ENCODE results near the gene COX20.

Gene COX20, protein sequence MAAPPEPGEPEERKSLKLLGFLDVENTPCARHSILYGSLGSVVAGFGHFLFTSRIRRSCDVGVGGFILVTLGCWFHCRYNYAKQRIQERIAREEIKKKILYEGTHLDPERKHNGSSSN

GRCh38 chr1:244835276-244836134, at the start of gene COX20:
Gene COX20, plus strand, starts transcription at chr1:244835658. Its CDS starts 57 bp downstream, at chr1:244835715.
- TF ChIP-seq, protein P1, sequence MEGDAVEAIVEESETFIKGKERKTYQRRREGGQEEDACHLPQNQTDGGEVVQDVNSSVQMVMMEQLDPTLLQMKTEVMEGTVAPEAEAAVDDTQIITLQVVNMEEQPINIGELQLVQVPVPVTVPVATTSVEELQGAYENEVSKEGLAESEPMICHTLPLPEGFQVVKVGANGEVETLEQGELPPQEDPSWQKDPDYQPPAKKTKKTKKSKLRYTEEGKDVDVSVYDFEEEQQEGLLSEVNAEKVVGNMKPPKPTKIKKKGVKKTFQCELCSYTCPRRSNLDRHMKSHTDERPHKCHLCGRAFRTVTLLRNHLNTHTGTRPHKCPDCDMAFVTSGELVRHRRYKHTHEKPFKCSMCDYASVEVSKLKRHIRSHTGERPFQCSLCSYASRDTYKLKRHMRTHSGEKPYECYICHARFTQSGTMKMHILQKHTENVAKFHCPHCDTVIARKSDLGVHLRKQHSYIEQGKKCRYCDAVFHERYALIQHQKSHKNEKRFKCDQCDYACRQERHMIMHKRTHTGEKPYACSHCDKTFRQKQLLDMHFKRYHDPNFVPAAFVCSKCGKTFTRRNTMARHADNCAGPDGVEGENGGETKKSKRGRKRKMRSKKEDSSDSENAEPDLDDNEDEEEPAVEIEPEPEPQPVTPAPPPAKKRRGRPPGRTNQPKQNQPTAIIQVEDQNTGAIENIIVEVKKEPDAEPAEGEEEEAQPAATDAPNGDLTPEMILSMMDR (IDR thresholded peaks at IDR 0.05; ENCODE audit: low read depth, low read length, missing control alignments), result no peak
- H3K4me3 ChIP-seq (ENCODE audit: low read depth, low read length), result peak within 1 kb of the TSS; percentile 63
- in situ Hi-C loops (cut with HindIII; ENCODE audit: low sequenced_read_pairs), result no loop called here
- DNase-seq (ENCODE audit: low read depth), result peak; percentile 73

DNA sequence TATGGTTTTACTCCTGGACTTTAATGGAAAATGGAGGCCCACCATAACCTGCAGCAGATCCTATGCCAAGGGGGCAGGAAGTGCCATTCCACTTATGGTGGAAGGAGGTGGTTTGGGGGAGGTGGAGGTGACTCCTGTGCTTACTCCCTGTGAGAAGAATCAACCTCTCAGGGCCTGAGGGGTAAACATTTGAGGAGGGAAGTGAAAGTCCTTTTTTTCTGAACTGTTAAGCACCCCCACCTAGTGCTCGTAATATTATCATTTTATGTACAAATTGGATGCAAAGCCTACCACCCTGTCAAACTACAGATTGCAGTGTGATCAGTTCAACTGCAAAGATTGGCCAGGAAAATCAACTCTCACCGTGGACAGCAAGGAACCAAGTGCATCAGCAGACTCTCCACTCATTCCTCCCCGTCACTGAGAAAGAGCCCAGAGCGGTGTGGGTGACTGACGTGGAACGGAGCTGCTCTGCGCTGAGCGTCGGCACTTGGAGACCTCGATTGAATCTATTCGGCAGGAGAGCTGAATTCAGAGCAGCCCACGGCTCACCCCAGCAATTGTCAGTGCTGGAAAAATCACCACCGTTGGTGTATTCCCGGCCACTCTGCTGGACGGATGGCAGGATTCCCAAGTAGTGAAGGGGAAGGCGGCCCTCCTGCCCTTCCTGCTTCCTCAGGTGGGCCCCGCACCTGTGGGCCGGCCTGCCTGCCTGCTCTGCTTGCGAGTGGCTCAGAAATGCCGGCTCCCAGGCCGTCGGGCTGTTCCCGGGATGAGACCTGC, 46.8 kb upstream of the COX20 start:
- DNase-seq (ENCODE audit: low read depth), result no peak
- no peak overlapping the region for H3K4me3 ChIP-seq (ENCODE audit: low read depth, low read length)
- in situ Hi-C loops (cut with HindIII; ENCODE audit: low sequenced_read_pairs), result no loop called here
- TF ChIP-seq, protein P1 (IDR thresholded peaks at IDR 0.05; ENCODE audit: low read depth, low read length, missing control alignments), result no peak

DNA sequence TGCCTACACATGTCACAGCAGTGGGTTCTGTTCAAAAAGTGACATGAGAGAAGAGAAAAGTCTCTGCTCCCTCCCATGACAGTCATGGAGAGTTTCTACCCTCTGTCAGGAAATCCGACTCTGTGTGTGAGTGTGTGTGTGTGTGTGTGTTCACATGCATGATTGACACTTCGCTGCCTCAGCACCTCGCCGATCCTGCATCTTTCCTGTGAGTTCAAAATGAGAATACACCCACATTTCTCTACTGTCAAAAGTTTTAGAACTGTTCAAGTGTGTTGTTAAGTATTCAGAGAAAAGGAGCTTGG, 46.2 kb upstream of the COX20 start:
- in situ Hi-C loops (cut with HindIII; ENCODE audit: low sequenced_read_pairs), result no loop called here
- DNase-seq (ENCODE audit: low read depth), result no peak

GRCh38 chr1:244789731-244790130, 45.7 kb upstream of the COX20 start:
- TF ChIP-seq, protein P1 (IDR thresholded peaks at IDR 0.05; ENCODE audit: low read depth, low read length, missing control alignments), result no peak
- H3K4me3 ChIP-seq (ENCODE audit: low read depth, low read length), result no peak overlapping the region
- DNase-seq (ENCODE audit: low read depth), result no peak
- in situ Hi-C loops (cut with HindIII; ENCODE audit: low sequenced_read_pairs), result no loop called here

More for the DNA sequence above, 46.2 kb upstream of the COX20 start:
- H3K4me3 ChIP-seq (ENCODE audit: low read depth, low read length), result no peak overlapping the region
- TF ChIP-seq, protein P1 (IDR thresholded peaks at IDR 0.05; ENCODE audit: low read depth, low read length, missing control alignments), result no peak

GRCh38 chr1:244791061-244791460, 44.4 kb upstream of the COX20 start:
- TF ChIP-seq, protein P1 (IDR thresholded peaks at IDR 0.05; ENCODE audit: low read depth, low read length, missing control alignments), result no peak
- in situ Hi-C loops (cut with HindIII; ENCODE audit: low sequenced_read_pairs), result no loop called here
- DNase-seq (ENCODE audit: low read depth), result no peak
- no peak overlapping the region for H3K4me3 ChIP-seq (ENCODE audit: low read depth, low read length)

DNA sequence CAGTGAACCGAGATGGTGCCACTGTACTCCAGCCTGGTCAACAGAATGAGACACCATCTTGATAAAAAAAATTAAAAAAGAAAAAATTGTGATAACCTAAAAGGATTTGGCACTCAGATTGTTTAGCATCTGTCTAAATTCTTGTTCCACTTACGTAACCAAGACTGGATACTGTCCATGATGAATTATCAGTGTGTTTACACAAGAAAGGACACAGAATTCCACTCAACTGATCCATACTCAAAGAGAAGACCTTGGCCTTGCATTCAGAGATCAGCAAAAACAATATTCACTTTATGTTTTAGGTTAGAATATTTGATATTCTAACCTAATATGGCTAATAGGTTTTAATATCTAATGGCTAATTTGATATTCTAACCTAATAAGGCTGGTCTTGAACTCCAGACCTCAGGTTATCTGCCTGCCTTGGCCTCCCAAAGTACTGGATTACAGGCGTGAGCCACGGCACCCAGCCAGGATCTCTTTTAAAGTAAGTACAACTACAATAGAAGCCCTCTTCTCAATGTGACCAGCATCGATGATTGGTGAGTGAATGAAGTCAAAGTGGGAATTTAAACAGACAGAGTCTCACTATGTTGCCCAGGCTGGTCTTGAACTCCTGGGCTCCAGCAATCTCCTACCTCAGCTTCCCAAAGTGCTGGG, 43.1 kb upstream of the COX20 start:
- TF ChIP-seq, protein P1 (IDR thresholded peaks at IDR 0.05; ENCODE audit: low read depth, low read length, missing control alignments), result no peak
- no peak for DNase-seq (ENCODE audit: low read depth)
- in situ Hi-C loops (cut with HindIII; ENCODE audit: low sequenced_read_pairs), result no loop called here
- H3K4me3 ChIP-seq (ENCODE audit: low read depth, low read length), result no peak overlapping the region

All from astrocyte of the cerebellum (primary cell).